NCI-H446 (cell line): ENCODE results near the gene DLGAP1.

Experiments used
- DNase-seq, 2 experiments: peaks; one replicate each; lab custom pipeline; 2025; lab: John Stamatoyannopoulos, UW

DLGAP1 gene

DNA sequence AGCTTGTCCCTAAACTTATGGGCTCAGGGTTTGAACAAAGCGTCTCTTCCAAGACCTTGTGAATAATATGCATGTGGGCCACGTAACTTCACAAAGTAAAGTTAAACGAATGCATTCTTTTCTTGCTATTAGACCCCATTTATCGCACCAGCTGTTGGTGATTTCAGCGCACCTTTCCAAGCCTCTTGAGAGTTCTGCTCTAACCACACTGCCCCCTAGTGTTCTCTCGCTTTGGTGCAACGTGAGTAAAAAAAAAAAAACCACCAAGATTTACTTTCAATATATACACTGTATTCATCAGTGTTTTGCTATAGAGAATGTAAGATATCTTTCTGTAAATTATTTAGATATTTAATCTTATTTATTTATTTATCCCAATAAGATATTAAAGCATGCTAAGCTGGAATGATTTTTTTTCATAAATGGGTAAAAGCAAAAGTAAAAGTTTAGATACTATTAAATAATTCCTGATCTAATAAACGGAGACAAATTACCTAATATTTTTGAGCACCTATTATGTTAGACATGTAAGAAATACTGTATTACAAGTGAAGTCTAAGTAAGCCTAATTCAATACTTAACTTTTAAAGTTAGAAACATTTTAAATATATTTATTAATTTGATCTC, 459.5 kb downstream of the DLGAP1 start:
- peak; percentile 48 to 82 for DNase-seq

DNA sequence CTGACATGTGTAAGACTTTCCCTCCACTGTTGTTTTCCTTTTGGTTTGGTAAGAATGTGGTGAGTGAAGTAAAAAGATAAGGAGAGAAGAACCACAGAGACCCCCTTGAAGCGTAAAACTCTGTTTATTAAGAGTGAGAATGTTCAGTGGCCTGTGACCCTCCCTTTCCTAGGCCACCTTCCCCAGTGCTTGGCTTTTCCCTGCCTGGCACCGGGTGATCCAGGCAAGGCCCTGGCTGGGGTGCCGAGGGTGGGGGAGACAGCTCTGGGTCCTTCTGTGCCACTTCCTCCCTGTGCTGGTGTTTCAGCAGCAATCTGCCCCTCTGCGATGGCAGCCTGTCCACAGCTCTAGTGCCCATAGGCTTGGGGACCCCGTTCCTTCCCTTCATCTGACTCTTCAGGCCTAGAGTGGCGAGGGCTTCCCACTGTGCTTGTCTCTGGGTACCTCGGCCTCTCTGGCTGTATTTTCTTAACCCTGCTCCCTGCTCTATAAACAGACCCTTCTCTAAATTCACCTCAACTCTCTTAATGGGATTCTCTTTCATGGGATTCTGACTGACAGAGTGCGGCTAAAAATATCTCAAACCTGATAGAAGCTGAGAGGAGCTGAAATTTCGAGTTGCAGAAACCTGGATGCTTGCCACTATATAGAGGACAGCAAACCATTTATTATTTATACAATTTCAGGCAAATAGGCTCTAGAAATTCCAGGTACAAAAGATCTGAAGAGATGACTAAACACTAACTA, 461.0 kb downstream of the DLGAP1 start:
- DNase-seq, result peak in 1 of 2 experiments; percentile 20

DNA sequence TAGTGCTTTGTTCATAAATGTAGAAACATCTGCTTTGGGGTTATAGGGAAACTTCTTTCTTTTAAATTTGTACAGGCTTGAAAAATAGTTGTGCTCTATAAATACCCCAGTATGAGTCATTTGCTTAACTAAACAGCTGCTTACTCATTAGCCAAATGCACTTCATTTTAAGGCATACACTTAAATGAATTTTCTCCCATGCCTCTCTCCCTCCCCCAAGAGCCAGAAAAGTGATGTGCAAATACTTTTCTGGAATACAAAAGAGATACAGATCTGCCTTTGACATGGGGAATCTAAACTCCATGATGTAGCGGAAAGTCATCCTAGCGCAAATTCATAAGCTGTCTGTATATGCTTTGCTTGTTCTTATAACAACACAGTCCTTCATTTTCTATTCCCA, 469.4 kb downstream of the DLGAP1 start:
- peak in 1 of 2 experiments; percentile 30 for DNase-seq

DNA sequence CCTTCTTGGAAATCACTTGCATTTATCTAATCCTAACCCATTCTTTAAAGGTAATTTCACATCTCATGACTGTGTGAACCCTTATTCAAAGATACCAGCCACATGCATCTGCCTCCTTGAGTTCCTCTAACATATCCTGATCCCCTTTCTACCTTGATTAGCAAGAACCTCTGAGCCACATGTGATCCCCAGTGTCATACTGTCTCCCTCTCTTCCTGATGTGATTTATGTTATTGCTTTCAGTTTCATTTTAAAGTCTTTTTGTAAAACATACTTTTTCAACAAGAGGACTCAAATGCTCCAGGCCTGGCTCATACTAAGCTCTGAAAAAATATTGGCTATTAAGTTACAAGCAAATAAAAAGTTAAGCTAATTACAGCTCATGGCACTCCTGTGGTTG, 470.1 kb downstream of the DLGAP1 start:
- DNase-seq, result no peak

DNA sequence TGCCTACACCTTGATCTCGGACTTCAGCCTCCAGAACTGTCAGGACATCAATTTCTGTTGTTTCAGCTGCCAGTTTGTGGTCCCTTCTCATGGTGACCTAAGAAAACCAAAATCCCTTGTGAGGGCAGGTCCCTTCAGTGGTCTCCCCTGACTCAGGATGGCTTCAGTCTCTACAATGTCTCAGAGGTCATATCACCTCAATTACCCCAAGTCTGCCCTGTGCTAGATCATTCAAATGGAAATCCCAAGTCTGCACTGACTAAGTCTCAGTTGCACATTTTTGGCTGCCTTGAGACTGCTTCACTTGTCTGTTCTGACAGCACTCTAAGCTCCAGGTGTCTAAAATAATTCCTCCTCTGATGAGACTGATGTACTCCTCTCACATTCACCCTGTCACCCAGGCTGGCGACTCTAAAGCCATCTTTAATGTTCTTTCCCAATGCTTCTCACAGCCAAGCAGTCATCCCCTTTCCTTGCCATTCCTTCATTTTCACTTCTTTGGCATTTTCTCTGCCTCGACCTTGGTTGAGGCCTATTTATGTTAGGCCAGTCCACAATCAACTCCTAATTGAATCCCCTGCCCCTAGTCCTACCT, 470.8 kb downstream of the DLGAP1 start:
- DNase-seq, result no peak

DNA sequence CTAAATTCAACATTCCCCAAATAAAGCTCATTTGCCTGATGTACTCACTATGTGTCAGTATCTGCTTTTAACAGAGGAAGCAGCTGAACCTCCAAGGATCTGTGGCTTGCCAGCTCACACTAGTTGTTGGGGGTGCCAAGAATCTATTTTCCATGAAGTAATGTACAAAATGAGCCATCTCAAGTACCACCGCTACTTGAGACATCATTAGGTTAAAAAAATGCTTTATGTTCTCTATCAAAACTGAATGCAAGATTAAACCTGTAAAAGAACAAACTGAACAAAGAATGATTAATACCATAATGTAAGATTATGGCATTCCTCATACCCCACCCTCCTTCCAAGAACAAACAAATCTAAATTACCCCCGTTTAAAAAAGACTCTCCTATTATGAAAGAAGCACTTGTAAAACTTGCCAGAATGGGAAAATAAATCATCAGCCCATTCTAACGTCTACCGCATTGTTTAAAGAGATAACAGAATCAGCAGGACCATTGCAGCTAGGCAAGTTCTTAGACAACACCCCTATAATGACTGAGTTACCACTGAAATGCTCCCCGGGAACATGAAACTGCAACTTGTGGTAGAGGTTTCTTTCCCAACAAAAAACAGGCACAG, 471.6 kb downstream of the DLGAP1 start:
- peak; percentile 29 to 74 for DNase-seq

DNA sequence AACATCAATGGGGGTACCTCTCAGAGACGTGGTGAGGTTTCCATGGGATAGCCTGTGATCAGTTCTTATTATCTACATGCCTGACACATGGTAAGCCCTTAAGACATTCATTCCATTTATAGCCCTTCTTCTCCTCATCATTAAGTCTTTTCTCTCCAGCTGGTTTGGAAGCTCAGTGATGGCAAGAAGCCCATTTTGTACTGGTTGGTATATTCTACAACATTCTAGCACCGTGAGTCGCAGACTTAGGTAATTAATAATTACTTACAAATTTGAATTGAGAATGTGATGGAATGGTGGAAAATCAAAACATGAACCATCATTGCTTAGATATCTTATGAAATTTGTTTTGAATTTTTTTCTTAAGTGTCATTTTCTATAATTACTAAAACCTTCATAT, 472.6 kb downstream of the DLGAP1 start:
- DNase-seq, result peak in 1 of 2 experiments; percentile 61

DNA sequence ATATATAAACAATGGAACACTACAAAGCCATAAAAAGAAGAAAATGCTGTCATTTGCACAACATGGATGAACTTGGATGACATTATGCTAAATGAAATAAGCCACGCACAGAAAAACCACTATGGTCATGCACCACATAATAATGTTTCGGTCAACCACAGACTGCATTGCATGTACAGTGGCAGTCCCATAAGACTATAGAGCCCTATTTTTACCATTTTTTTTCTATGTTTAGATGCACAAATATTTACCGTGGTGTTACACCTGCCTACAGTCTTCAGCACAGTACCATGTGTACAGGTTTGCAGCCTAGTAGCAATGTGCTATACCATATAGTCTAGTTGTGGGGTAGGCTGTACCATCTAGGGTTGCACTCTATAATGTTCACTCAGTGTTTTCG, 476.1 kb downstream of the DLGAP1 start:
- no peak for DNase-seq

DNA sequence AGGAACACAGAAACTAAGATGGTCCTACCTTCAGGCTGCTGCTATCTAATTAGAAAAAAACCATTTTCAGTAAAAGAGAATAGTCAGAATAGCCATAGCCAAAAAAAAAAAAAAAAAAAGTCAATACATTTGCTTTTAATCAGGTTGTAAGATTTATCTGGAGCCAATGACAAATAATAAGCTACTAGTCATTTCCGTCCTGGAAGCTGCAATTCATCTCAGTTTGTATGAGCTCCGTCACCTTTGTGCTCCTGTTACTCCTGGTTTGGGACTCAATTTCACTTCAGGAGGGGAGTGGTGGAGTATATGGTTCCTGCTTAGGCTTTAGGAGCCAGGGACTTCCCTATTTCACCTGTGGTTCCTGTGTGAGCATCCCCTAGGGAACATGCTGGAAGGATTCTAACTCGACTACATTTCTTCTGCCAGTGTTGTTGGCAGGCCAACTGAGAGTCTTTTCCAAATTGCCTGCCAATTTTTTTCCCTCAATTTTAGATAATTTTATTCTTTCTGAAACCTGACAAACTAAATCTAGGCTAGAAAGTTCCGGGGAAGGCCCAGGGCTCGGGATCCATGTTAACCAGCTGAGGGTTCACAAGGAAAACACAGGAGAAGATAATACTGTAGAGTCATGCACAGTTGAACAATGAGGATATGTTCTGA, 481.8 kb downstream of the DLGAP1 start:
- DNase-seq, result peak; percentile 76 to 86

DNA sequence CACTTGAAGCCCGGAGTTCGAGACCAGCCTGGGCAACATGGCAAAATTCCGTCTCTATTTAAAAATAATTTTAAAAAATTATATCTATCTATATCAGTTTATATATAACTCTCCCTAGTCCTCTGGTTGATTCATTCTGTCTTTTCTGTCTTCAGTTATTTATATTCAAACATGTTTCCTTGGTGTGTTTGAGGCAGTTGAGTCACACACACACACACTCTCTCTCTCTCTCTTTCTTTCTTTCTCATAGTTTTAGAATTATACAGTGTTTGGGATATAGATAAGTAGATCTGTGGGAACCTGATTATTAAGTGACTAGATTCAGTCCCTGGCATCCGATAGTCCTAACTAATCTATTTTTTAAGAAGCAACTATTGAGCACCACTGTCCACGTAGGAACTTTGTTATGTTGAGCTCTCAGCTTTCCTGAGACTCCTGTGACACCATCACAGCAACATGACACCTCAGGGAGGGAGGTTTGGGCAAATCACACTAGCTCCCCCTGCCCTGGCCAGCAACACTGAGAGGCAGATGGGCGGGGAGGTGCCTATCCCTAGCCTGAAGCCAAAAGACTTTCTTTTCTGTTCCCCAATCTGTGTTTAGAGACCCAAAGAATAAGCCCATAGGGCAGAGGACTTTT, 482.7 kb downstream of the DLGAP1 start:
- DNase-seq, result peak; percentile 87 to 94

DNA sequence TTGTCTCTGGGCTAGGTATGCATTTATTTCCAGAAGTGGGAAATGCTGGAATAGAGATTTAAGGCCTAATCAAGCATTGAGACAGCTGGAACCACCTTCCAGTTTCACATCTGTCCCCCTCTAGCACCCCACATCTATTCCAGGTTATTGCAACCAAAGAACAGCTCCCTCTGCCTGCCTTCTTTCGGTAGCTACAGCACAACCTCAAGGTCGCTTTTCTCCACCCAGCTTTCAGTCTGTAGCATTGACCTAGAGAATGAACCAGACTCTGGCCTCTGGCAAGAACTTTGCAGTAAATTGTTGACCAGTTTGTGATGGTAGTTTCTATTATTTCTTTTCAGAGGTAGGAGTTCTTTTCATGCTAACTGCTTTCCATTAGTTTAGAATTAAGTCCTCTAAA, 484.2 kb downstream of the DLGAP1 start:
- peak in 1 of 2 experiments; percentile 26 for DNase-seq

DNA sequence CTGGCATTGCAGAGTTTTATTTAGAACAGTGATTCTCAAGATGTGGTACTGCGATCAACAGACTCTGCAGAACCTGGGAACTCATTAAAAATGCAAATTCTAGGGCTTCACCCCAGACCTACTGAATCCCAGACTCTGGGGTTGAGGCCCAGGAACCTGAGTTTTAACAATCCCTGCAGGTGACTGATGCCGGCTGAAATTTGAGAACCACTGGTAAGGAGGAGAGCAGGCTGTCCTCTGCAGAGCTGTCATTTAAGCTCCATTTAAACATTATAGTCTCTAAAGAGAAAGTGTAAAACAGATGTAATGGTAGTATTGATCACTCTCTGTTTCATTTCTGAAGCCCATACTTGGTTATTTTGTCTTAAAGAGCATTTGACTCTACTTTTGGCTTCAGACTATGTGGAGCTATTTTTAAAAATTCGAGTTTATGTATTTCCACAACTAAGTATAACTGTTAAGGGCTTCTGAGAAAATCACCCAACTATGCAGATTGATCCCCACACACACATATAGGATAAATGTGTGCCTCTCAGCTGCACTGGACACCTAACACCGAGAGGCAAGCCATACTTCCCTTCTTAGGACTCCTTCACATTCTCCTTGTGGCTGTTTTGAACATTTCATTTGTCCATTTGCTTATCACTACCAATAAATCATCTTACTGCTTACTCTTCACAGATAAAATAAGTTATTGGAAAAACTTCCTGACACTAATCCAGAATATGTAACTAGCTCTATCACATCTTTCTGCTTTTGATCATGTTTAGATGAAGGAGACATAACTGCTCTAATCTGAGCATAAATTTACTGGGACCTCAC, 487.5 kb downstream of the DLGAP1 start:
- no peak for DNase-seq

DNA sequence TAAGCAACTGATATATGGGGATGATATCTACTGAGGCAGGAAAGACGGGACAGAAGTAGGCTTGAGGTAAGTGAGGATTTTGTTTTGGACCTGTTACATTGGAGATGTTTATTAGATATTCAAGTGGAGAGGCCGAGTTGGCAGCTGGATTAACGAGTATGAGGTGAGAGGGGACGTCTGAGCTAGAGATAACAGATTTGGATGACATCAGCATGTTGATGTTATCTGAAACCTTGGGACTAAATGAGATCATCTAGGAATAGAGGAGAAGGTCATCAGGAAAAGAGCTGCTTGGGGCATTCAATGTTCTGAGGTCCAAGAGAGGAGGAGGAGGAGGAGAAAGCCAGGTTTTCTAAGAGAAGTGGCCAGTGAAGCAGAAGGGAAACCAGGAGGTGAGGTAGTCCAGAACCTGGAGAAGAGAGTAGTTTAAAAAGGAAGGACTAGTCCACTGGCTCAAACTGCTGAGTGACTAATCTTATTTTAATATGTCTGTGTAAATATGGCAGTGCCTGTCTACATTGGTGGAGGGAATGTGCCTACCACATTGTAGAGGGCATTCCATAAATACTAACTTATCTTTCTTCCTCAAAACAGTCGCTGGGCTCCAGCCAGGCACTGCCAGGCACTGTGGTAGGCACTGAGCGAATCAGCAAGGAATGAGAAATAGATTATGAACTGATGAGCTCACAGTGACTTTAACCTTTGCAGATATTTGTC, 488.3 kb downstream of the DLGAP1 start:
- DNase-seq, result no peak

DNA sequence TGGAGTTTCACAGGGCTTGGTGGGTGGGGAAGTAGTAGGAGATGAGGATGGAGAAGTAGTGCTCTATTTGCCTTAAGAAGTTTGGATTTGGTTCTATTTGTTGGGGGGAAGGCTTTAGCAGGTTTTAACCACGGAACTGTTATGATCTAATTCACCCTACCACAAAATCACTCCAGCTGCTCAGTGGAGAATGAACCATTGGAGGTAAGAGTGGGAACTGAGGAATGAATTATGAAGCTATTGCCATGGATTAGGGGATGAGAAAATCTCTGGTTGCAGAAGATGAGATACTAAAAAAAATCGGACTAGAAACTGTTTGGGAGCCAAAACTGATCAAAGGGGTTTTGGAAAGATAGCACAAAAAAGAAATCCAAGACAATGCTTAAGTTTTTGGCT, 488.9 kb downstream of the DLGAP1 start:
- DNase-seq, result no peak

DNA sequence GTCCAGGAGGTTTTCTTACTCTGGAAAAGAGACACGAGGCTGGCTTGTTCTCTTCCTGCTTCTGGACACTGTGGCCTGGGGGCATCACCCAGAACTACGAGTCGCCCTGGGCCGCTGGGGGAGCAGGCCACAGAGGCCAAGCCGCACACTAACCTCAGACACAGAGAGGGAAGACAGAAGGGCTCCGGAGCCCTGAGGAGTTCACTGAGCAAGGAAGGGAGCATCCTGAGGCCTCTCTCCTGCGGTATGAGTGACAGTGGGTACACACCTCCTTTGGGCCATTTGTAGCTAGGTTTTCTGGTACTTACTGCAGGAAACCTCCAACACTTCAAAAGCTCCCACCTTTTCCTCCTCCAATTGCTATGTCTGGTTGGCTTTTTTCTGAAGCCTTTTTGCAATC, 494.1 kb downstream of the DLGAP1 start:
- DNase-seq, result no peak

DNA sequence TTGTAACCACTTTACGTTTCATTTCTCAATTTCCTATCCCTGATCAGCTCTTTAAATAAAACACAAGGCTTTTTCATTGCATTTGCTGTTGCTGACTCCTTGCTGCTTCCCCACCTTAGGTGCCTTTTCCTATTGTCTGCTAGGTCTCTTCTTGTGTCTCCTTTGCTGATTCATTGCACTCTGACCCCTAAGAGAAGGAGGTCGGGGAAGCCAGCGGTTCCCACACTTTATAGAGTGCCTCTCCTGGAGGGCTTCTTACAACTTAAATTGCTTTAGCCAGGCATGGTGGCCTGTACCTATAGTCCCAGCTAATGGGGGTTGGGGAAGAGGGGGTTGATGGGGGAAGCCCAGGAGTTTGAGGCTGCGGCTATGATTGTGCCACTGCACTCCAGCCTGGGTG, 495.0 kb downstream of the DLGAP1 start:
- DNase-seq, result no peak

DNA sequence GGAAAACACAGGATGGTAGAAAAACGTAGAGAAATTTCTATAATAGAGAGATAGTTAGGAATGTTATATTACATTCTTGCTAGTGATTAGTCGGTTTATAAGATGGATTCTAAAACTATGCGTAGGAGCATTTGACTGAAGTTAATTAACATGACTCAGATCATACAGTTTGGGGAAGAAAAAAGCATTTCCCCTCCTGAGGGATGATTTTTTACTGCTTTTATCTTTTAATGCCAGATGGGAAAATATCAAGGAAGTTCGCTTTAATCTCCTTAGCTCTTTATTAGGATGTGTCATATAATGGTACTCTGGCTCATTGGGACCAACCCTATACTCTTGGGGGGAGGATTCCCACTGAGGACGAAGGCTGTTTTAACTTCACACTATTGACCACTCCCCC, 503.1 kb downstream of the DLGAP1 start:
- no peak for DNase-seq

DNA sequence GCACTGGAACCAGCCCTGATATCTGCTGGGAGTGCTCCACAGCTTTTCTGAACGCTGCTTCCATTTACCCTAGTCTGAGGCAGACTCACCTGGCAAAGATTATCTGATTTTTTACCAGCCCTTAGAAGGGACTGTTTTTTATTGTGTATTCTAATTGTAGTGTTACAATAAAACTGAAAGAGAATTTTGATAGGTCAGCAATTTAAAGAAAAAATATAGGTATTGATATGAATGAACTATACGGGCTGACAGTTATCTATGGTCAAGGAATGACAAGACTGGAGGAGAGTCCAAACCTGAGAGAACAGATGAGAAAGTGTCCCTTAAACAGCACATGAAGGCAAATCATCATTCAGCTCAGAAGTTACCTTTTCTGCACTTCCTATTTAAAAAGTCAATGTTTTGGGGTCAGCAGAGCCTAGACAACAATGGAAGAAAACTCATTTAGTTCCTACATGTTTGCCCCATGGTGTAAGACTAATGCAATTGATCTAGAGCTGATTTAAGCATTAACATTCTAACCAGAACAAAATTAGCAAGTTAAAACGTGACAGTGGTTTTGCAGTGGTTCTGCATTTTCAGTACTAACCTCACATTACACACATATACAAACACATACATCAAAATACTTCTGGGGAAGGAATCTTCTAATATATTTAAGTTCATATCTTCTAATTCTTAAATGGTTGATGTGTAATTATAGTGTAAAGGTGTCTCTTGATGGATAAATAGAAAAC, 504.3 kb downstream of the DLGAP1 start:
- no peak for DNase-seq

DNA sequence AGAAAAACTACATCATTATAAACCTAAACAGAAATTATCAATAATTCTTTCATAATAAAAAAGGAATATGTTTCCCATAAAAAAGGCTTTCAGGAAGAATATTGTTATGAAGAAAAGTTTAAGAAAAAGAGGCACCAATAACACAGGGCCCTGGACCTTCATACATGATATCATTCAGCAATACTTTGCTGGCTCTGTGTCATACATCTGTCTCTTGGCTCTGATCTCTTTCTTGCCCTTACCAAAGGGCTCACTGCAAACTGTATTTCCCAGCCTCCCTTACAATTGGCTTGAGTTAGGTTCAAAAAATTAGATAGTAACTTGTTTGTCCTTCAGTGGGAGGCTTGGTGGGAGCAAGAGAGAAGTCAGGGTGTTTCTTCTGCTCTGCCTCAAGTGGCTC, 506.1 kb downstream of the DLGAP1 start:
- DNase-seq, result peak in 1 of 2 experiments; percentile 80

DNA sequence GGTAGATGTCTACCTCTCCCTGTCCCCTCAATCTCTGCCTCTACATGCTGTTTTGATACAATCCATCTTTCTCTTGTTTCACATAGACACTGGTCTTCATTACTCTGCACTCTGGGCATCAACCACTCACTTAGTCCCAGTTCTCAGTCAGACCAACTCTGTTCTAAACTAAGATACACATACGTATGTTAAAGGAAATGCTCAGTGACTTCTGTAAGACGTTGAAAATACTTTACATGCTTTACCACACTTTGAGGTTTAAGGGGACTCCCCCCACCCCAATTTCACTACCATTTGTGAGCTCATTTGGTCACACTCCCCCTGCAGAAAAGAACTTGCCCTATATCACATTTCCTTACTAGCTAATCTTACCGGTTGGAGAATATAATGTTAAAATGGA, 507.7 kb downstream of the DLGAP1 start:
- DNase-seq, result no peak
